Activated CD4-positive, CD25-positive, alpha-beta regulatory T cell (primary cell): ENCODE data around the gene TMIGD1.
A peak's percentile ranks its signal among the peaks of the same experiment; 100 is the strongest.

Source experiments
- DNase-seq, 4 experiments: peaks; one replicate each; lab custom pipeline; 2025; lab: John Stamatoyannopoulos, UW

TMIGD1 gene

DNA sequence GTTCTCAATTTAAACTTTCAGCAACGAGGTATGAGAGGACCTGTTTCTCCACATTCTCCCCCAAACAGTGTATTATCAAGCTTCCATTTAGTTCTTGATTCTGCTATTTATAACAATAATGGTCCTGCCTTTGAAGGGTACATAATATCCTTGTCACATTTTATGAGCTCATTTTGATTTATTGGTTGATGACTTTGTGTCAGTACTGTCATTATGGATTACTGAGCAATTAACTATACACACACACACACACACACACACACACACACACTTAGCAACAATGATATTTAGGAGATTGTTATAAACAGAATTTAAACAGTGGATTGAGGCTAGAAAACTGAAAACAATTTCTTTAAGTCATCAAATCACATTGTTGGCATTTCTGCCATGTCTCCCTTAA is 7.0 kb downstream of the TMIGD1 start:
- no peak for DNase-seq

- no peak for DNase-seq
These were observed 9.1 kb downstream of the TMIGD1 start for GRCh38 chr17:30324723-30325122.

- no peak for DNase-seq
These were observed 9.9 kb downstream of the TMIGD1 start for GRCh38 chr17:30323895-30324319.

DNA sequence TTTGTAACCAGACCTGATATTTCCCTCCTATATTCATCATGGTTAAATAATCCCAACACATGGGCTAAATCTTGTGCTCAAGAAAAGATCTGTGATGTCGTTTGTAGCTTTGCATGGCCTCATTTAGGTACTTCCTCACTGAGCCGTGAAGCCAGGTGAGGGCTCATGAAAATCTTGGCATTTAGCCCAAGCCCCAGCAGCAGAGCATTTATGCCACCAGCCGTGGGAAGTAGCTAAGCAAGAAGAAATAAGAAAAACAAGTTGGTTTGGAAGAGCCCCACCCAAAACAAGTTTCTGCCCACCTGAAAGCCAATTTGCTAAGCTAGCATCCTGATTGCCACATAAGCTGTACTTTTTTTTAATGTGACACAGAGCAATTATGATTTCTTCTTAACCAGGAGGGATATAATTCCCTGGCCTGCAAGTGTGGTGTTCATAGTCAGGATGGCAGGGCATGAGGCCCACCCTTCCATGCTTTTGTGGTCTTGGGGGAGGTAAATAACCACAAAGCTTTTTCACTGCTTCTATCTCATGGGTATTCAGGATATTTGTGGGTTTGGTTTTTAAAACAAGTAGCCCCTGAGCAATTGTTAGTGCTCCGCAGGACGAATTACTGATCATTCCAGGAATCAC is 10.5 kb downstream of the TMIGD1 start:
- no peak for DNase-seq

DNA sequence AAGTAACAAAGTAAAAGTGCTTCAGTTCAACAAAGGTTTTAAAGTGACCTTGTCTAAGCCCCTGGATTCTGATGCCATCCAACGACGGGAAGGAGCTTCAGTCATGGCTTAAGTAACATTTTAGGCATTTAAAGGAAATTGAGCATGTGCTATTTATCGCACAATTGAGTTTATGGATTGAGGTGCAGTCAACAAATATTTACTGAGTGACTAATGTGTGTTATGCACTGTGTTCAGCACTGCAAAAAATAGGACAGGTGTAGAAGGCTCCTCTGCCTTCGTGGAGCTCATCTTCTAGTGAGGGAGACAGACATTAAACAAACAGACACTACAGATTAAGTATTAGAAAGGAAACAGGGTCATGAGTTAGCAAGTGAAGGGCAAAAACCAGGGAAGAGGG is 12.5 kb downstream of the TMIGD1 start:
- no peak for DNase-seq

DNA sequence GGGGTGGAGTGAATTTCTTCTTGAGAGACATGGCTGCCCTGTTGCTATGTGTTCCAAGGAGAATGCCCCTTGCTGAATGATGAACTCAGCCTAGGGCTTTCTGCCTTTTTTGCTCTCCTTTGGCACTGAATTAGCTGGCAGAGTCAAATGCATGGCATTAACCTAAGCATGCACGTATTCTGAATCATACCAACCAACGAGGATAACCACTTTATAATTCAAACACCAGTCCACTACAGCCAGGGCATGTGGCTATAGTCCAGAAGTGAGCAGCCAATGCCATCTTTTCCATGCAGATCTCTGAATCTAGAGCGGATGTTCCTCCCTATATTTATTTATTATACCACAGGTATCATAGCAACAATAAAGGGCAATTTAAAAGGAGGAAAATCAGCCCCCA is 15.7 kb downstream of the TMIGD1 start:
- no peak for DNase-seq

- no peak for DNase-seq
These were observed 17.1 kb downstream of the TMIGD1 start for GRCh38 chr17:30316736-30317135.

- no peak for DNase-seq
These were observed 18.8 kb downstream of the TMIGD1 start for GRCh38 chr17:30315106-30315505.

DNA sequence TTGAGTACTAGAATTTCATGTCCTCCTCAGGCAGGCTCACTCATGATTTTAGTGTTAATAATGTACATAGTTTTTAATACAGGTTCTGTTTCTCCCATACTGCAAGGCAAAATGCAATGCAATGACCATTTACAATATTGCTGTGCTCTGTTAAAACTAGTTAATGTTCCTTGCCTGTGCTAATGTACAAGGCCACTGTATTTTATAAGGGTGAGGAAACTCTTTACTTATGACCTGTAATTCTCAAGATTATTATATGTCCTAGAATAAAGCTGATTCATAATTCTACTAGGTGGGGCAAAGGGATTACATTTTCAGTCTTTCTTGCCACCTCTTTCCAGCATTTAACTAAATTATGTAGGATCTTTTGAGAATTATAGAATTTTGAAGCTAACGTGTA is 19.4 kb downstream of the TMIGD1 start:
- DNase-seq = no peak

DNA sequence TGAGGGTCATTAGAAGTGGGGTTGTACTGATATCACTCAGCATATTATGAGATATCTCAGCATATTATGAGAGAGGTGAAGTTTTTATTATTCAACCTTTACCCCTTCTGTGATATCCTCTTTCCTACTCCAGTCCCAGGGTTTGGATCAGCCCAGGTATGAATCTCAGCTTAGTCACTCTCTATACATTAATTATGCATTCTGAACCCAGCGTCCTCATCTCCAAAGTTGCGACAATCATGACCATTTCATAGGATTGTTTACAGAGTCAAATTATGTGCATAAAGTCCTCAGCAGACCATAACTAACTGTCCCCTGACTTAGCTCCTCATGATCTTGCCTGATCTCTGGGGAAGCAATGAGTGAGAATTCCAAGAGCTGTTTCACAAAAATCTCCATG is 21.6 kb downstream of the TMIGD1 start:
- no peak for DNase-seq

- no peak for DNase-seq
These were observed 23.3 kb downstream of the TMIGD1 start for GRCh38 chr17:30310562-30310961.

- DNase-seq = no peak
These were observed 24.3 kb downstream of the TMIGD1 start for GRCh38 chr17:30309591-30309990.

DNA sequence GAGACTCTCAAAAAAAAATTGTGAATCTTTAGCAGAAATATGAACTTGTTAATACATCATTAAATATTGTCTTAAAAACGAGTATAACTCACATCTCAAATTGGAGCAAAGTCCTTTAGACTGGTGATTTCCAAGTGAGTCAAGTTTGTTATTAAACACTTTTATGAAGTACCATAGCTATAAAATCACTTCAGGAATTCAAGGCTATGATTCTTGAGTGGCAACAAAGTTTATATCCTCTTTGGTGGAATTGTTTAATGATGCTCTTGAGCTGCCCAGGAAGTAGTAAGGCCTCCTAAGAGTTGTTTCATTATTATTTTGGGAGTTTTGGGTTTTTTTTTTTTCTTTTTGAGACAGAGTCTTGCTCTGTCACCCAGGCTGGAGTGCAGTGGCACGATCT is 25.5 kb downstream of the TMIGD1 start:
- no peak for DNase-seq

DNA sequence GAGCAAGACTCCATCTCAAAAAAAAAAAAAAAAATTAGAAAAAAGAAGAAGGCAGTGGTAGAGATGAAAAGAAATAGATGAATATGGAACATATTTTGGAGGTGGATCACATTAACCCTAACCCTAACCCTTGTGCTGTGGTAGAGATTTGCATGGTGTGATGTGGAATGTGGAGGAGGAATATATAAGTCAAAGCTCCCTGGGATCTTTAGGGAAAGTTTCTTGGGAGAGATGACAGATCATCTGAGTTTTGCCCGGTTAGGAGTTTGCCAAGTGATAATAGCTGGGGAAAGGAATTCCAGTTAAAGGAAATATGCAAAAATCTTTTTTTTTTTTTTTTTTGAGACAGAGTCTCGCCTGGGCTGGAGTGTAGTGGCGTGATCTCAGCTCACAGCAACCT is 29.1 kb downstream of the TMIGD1 start:
- DNase-seq = no peak

GRCh38 chr17:30302241-30302640 is 31.6 kb downstream of the TMIGD1 start:
- no peak for DNase-seq

GRCh38 chr17:30300818-30301217 is 33.0 kb downstream of the TMIGD1 start:
- no peak for DNase-seq

GRCh38 chr17:30299000-30299399 is 34.9 kb downstream of the TMIGD1 start:
- DNase-seq = no peak

DNA sequence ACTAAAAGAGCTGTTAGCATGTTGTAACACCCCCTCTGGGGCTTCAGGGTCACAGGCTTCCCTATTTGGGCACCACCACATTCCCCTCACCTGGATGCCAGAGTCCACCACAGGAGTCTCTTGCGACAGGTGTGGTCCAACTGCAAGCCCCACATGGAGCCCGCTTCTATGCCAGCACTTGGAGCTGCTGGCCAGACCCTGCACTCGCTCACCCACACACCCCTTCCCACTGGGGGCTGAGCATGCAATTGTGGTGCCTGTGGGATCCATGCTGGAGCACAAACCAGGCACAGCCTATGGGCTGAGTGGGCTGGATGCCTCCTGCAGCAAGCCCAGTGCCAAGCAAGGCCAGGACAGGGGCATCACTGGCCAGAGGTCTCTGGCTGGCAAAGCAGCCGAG is 36.1 kb downstream of the TMIGD1 start:
- DNase-seq = no peak

GRCh38 chr17:30296499-30297080 is 37.3 kb downstream of the TMIGD1 start:
- DNase-seq = no peak

DNA sequence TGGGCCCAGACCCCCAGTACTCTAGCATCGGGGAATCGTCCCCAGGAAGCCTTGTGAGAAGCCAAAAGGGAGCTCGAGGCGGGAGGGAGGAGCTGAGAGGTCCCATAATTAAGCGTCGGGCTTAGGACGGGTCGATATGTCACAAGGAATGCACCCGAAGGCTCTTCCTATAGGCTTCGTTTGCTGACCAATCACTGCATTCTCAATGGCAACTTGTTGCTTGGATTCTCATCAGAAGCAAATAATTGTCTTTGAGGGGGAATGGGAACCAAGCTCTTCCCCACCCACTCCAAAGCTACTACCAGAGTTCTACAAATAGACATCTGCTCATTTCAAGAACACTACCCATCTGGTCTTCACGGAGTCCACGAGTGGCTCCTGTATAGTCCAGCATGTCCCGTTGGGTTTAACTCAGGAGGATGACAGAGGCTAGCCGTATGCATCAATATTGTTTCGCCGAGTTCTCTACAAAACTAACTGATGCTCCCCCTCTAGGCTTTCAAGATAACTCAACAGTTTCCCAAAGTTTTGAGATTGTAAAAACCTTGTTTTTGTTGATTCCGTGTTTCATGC is 41.5 kb downstream of the TMIGD1 start:
- DNase-seq = no peak

GRCh38 chr17:30291543-30292285 is 42.1 kb downstream of the TMIGD1 start, which contains the start of gene BLMH:
BLMH (minus strand) TSS chr17:30291944; CDS start chr17:30291819, 125 bp downstream.
- peak; percentile 61 to 71 (median 66) for DNase-seq

GRCh38 chr17:30290696-30291542 is 42.9 kb downstream of the TMIGD1 start:
- peak in 1 of 4 experiments; percentile 5 for DNase-seq
